Measurements from ENCODE around the gene GLB1L3. TPM values are rescaled to one million over a fixed set of nuclear protein-coding genes. Genes with fewer than 3 reads are reported as not detected.
"Not testable (repeated sequence)": the region's sequence is repeated elsewhere in the genome, so short reads cannot be mapped to it uniquely, and the experiment has no call there.

Gene GLB1L3
- polyA plus RNA-seq, 1 donor (not counting 4 experiments of a cell fraction or from before 2014, with no cell fraction given) = 3.0 TPM

DNA sequence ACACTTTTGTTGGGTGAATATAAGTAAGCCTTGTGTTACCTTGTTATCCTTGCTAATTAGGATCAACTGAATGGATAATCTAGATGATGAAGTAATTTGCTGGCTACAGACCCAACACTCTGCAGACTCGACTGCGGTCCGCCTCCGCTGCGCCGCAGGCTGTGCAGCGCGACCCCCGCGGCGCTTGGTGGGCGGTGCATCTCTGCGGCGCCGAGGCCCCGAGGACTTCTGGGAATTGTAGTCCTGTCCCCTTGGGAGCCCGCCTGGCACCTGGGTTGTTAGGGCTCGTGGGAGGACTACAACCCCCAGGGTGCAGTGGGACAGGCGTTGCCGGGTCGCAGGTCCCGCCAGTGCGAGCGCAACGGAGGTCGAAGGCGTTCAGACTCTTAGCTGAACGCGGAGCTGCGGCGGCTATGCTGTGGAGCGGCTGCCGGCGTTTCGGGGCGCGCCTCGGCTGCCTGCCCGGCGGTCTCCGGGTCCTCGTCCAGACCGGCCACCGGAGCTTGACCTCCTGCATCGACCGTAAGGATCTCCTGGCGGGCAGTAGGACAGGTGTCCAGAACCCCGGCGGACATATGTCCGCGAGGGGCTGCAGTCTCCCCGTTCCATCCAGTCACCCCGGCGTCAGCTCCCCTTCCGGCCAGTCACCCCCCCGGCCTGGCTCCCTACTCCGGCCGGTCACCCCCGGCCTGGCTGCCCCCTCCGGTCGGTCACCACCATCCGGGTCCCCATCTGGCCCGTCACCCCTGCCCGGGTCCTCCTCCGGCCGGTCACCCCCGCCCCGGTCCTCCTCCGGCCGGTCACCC is 22.8 kb upstream of the GLB1L3 start, which contains the start of the genes ACAD8 and THYN1:
Gene ACAD8 (plus strand): TSS at position 381 of the 806 bp plus-strand sequence. CDS start 33 bp downstream, at position 414.
Gene THYN1 (minus strand): TSS at position 165 of the 806 bp plus-strand sequence. CDS start 470 bp downstream, outside the sequence.
- H3K4me1 ChIP-seq (ENCODE audit: control insufficient read depth, extremely low read depth, insufficient read depth, low read length) = peaks cover 7% of the 10 kb centered on the region
- H3K79me2 ChIP-seq (ENCODE audit: control insufficient read depth, insufficient read depth, low read length) = peaks cover 17% of the 10 kb centered on the region
- dilution Hi-C loops (cut with MboI; ENCODE audit: extremely low pct_ligation_motif_present, low sequenced_read_pairs) = no loop called here
- TF ChIP-seq, protein P1, sequence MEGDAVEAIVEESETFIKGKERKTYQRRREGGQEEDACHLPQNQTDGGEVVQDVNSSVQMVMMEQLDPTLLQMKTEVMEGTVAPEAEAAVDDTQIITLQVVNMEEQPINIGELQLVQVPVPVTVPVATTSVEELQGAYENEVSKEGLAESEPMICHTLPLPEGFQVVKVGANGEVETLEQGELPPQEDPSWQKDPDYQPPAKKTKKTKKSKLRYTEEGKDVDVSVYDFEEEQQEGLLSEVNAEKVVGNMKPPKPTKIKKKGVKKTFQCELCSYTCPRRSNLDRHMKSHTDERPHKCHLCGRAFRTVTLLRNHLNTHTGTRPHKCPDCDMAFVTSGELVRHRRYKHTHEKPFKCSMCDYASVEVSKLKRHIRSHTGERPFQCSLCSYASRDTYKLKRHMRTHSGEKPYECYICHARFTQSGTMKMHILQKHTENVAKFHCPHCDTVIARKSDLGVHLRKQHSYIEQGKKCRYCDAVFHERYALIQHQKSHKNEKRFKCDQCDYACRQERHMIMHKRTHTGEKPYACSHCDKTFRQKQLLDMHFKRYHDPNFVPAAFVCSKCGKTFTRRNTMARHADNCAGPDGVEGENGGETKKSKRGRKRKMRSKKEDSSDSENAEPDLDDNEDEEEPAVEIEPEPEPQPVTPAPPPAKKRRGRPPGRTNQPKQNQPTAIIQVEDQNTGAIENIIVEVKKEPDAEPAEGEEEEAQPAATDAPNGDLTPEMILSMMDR (optimal IDR thresholded peaks at IDR 0.05 in 1 of 3, IDR thresholded peaks at IDR 0.05 in 1 of 3, conservative IDR thresholded peaks at IDR 0.05 in 1 of 3; ENCODE audit: extremely low read depth in 1 of 3, insufficient read depth in 2 of 3, low read length in 3 of 3) = peak in 1 of 3 experiments; percentile 19
- no peak for TF ChIP-seq EZH2 (IDR thresholded peaks at IDR 0.05; ENCODE audit: low read length)
- H2AFZ ChIP-seq (ENCODE audit: control insufficient read depth, low read length) = peak within 1 kb of the TSS; percentile 66
- H3K9me1 ChIP-seq (ENCODE audit: control insufficient read depth, extremely low read depth, insufficient read depth, low read length) = peaks cover 2% of the 10 kb centered on the region
- no peaks in the 10 kb centered on the region for H3K27me3 ChIP-seq (ENCODE audit: control insufficient read depth, extremely low read depth, insufficient read depth, low read length)
- H3K9me3 ChIP-seq (ENCODE audit: control insufficient read depth, low read depth, low read length) = no peaks in the 10 kb centered on the region
- peak within 1 kb of the TSS; percentile 67 to 91 (median 74) for H3K4me3 ChIP-seq (ENCODE audit: control insufficient read depth in 2 of 3, extremely low read depth in 1 of 3, insufficient read depth in 2 of 3, low read depth in 1 of 3, low read length in 3 of 3)
- FAIRE-seq = no peak
- peak within 1 kb of the TSS; percentile 74 for H3K9ac ChIP-seq (ENCODE audit: control insufficient read depth, extremely low read depth, insufficient read depth, low read length)
- H3K27ac ChIP-seq (ENCODE audit: control insufficient read depth, insufficient read depth, low read length) = peak within 1 kb of the TSS; percentile 25
- peak; percentile 82 for DNase-seq (ENCODE audit: low read depth, low spot score)
- no peaks in the 10 kb centered on the region for H4K20me1 ChIP-seq (ENCODE audit: control insufficient read depth, extremely low read depth, insufficient read depth, low read length)
- peaks cover 8% of the 10 kb centered on the region in 2 experiments for H3K36me3 ChIP-seq (ENCODE audit: control insufficient read depth in 2 of 2, extremely low read depth in 1 of 2, insufficient read depth in 2 of 2, low read length in 2 of 2)
- peak within 1 kb of the TSS; percentile 78 for H3K4me2 ChIP-seq (ENCODE audit: control insufficient read depth, extremely low read depth, insufficient read depth, low read depth, low read length)

DNA sequence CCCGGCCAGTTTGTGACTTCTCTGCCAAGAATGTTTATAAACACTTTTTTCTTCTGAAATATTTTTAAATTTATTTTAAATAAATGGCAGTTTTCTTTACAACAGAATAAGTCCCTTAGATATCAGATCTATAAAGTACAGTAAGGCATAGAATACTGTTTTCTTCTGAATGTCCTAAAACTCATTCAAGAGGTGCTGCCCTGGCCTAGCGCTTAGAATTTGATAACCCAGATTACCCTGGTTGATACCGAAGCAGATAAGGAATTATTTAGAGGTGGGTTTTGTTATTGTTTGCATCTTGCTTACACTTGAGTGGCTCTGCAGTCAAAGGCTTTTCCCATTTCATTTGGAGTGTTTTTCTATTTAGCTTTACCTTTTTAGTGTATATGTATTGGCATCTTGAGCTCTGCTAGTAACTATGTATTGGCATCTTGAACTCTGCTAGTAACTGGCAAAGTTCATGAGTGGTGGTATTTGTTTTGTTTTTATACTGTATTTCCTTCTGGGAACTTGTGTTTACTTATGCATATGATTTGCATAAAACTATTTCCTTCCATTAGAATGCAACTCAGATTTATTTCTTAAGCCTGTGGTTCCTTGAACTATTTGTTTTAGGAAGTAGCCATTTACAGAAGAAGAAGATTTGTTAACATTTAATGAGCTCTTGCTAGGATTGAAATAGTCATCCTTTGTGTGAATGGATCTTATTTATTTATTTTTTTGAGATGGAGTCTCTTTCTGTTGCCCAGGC is 21.6 kb upstream of the GLB1L3 start:
- TF ChIP-seq, protein P1 (optimal IDR thresholded peaks at IDR 0.05 in 1 of 3, IDR thresholded peaks at IDR 0.05 in 1 of 3, conservative IDR thresholded peaks at IDR 0.05 in 1 of 3; ENCODE audit: extremely low read depth in 1 of 3, insufficient read depth in 2 of 3, low read length in 3 of 3) = no peak
- no peak for TF ChIP-seq EZH2 (IDR thresholded peaks at IDR 0.05; ENCODE audit: low read length)
- DNase-seq (ENCODE audit: low read depth, low spot score) (no peak), FAIRE-seq (no peak)
- H3K27ac ChIP-seq (ENCODE audit: control insufficient read depth, insufficient read depth, low read length) = no peak overlapping the region
- dilution Hi-C loops (cut with MboI; ENCODE audit: extremely low pct_ligation_motif_present, low sequenced_read_pairs) = no loop called here
- H3K9ac ChIP-seq (ENCODE audit: control insufficient read depth, extremely low read depth, insufficient read depth, low read length) = peak overlapping the region; percentile 74
- no peaks in the 10 kb centered on the region for H3K9me3 ChIP-seq (ENCODE audit: control insufficient read depth, low read depth, low read length)
- H2AFZ ChIP-seq (ENCODE audit: control insufficient read depth, low read length) = no peak overlapping the region
- peak overlapping the region in 2 of 3 experiments; percentile 59 to 67 for H3K4me3 ChIP-seq (ENCODE audit: control insufficient read depth in 2 of 3, extremely low read depth in 1 of 3, insufficient read depth in 2 of 3, low read depth in 1 of 3, low read length in 3 of 3)
- H3K4me2 ChIP-seq (ENCODE audit: control insufficient read depth, extremely low read depth, insufficient read depth, low read depth, low read length) = peak overlapping the region; percentile 58
- peaks cover 7% of the 10 kb centered on the region for H3K4me1 ChIP-seq (ENCODE audit: control insufficient read depth, extremely low read depth, insufficient read depth, low read length)
- no peaks in the 10 kb centered on the region for H3K27me3 ChIP-seq (ENCODE audit: control insufficient read depth, extremely low read depth, insufficient read depth, low read length)
- H3K36me3 ChIP-seq (ENCODE audit: control insufficient read depth in 2 of 2, extremely low read depth in 1 of 2, insufficient read depth in 2 of 2, low read length in 2 of 2) = peaks cover 11 to 15% of the 10 kb centered on the region in 2 experiments
- no peaks in the 10 kb centered on the region for H4K20me1 ChIP-seq (ENCODE audit: control insufficient read depth, extremely low read depth, insufficient read depth, low read length)
- peaks cover 17% of the 10 kb centered on the region for H3K79me2 ChIP-seq (ENCODE audit: control insufficient read depth, insufficient read depth, low read length)
- H3K9me1 ChIP-seq (ENCODE audit: control insufficient read depth, extremely low read depth, insufficient read depth, low read length) = peaks cover 2% of the 10 kb centered on the region

DNA sequence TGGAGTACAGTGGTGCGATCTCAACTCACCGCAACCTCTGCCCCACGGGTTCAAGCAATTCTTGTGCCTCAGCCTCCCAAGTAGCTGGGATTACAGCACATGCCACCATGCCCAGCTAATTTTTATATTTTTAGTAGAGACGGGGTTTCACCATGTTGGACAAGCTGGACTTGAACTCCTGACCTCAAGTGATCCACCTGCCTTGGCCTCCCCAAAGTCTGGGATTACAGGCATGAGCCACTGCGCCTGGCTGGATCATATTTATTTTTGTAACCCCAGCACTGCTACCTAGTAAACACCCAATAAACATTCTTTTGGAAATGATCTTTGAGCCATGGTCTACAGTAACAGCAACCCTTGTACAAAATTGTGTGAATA is 21.0 kb upstream of the GLB1L3 start:
- H3K9ac ChIP-seq (ENCODE audit: control insufficient read depth, extremely low read depth, insufficient read depth, low read length); H3K4me3 ChIP-seq (ENCODE audit: control insufficient read depth in 2 of 3, extremely low read depth in 1 of 3, insufficient read depth in 2 of 3, low read depth in 1 of 3, low read length in 3 of 3); H3K9me3 ChIP-seq (ENCODE audit: control insufficient read depth, low read depth, low read length); H4K20me1 ChIP-seq (ENCODE audit: control insufficient read depth, extremely low read depth, insufficient read depth, low read length); FAIRE-seq; DNase-seq (ENCODE audit: low read depth, low spot score); H3K27ac ChIP-seq (ENCODE audit: control insufficient read depth, insufficient read depth, low read length); H3K4me2 ChIP-seq (ENCODE audit: control insufficient read depth, extremely low read depth, insufficient read depth, low read depth, low read length); H2AFZ ChIP-seq (ENCODE audit: control insufficient read depth, low read length); H3K27me3 ChIP-seq (ENCODE audit: control insufficient read depth, extremely low read depth, insufficient read depth, low read length); H3K4me1 ChIP-seq (ENCODE audit: control insufficient read depth, extremely low read depth, insufficient read depth, low read length); H3K9me1 ChIP-seq (ENCODE audit: control insufficient read depth, extremely low read depth, insufficient read depth, low read length); dilution Hi-C loops (cut with MboI; ENCODE audit: extremely low pct_ligation_motif_present, low sequenced_read_pairs): not testable (repeated sequence)
- H3K36me3 ChIP-seq (ENCODE audit: control insufficient read depth in 2 of 2, extremely low read depth in 1 of 2, insufficient read depth in 2 of 2, low read length in 2 of 2) = peaks cover 10 to 12% of the 10 kb centered on the region in 2 experiments
- H3K79me2 ChIP-seq (ENCODE audit: control insufficient read depth, insufficient read depth, low read length) = peaks cover 17% of the 10 kb centered on the region

Data from keratinocyte (primary cell).